ENCODE results near the gene CTBP1. TPM values are rescaled to one million over a fixed set of nuclear protein-coding genes. Genes with fewer than 3 reads are reported as not detected.

CTBP1 gene
- total RNA-seq, 1 donor from 2014 or later: 213 TPM

- DNase-seq (ENCODE audit: low spot score): peak; percentile 9
These were observed 52.3 kb downstream of the CTBP1 start for GRCh38 chr4:1196421-1197183.

DNA sequence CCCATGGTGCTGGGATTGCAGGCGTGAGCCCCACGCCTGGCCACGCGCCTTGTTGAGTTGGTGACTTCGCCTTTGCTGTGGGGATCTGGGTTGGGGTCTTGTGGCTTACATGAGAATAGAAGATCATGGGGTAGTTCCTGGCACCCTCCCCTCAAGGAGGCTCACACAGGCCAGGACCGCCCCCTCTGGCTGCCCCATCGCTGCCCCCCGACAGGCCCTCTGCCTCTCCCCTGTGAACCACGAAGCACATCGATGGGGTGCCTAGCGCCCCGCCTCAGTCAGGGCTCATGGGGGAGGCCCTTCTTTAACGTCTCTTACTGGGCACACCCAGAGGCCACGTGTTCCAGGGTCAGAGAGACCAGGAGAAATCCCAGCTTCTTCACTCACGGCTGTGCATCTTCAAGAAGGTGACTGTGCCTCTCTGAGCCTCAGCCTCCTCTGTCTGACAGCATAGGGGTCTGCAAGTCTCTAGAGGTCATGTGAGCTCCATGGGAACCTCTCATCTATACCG is 53.0 kb downstream of the CTBP1 start:
- no peak for DNase-seq (ENCODE audit: low spot score)

GRCh38 chr4:1195109-1195671 is 53.7 kb downstream of the CTBP1 start:
- no peak for DNase-seq (ENCODE audit: low spot score)

GRCh38 chr4:1194010-1194900 is 54.7 kb downstream of the CTBP1 start:
- DNase-seq (ENCODE audit: low spot score): peak; percentile 49

DNA sequence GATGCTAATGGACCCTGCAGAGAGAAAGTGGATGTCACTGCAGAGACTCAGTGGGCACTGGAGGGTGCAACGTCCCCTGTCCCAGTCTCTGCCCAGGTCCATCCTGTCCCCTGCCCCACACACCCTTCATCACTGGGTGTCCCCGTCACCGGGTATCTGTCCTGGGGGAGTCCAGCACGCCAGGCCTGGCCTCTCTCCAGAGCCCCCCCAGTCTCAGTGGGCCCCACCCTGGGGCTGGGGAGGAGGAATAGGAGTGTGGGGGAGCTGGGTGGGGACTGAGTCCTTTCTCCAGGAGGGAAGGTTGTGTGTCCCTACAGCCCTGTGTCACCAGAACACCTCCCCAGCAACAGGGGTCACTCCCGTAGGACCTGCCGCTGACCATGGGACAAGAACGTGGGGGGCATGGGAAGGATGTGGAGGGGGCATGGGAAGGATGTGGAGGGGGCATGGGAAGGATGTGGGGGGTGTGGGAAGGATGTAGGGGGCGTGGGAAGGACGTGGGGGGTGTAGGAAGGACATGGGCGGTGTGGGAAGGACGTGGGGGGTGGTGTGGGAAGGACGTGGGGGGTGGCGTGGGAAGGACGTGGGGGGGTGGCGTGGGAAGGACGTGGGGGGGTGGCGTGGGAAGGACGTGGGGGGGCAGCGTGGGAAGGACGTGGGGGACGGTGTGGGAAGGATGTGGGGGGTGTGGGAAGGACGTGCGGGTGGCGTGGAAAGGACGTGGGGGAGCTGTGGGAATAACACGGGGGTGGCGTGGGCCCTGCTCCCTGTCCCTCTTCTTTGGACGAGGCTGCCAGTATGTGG is 55.5 kb downstream of the CTBP1 start:
- no peak for DNase-seq (ENCODE audit: low spot score)

DNA sequence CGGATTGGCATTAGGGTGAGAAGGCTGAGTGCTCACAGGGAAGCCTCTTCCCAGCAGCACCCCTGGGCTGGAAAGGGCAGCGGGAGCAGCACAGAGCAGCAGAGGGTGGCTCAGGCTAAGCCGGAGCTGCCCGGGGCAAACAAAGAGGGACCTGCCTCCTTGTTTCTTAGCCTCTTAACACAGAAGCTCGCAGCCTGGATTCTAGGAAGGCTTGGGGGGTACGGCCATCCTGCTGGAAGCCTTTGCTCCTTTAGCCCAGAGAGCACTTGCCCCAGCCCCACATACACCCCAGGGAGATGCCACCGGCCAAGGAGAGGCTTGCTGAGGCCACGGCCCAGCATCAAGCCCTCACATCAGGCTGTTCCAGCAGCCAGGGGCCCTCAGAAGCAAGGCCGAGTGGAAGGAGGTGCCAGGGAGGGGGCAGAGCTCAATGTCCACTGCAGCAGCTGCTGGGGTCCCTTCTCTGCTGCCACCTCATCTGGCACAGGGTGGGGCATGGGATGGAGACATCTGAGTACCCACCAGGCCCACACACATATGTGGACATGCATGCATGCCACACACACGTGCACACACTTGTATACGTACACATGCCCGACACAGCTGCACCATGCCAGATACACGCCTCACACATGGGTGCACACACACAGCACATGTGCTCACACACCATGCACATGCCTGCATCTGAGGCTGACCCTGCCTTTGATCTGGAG is 56.3 kb downstream of the CTBP1 start:
- peak; percentile 11 for DNase-seq (ENCODE audit: low spot score)

DNA sequence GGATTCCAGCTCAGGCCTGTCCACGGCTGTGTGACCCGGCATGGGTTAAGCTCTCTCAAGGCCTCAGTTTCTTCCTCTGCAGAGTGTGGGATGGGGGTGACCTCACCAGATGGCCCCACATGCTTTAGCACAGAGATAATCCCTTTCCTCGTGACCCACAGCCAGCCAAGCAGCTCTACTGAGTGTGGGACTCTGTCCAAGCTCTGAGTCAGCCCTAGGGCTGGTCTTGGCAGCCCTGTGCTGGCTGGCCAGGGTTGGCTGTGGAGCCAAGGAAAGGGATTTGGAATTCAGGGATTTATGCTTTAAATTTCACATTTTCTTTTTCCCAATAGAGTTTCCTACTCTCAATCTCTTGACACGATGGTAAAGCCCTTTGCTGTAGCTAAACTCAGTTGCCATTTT is 56.8 kb downstream of the CTBP1 start:
- peak; percentile 95 for DNase-seq (ENCODE audit: low spot score)

- no peak for DNase-seq (ENCODE audit: low spot score)
These were observed 57.3 kb downstream of the CTBP1 start for GRCh38 chr4:1191621-1192020.

DNA sequence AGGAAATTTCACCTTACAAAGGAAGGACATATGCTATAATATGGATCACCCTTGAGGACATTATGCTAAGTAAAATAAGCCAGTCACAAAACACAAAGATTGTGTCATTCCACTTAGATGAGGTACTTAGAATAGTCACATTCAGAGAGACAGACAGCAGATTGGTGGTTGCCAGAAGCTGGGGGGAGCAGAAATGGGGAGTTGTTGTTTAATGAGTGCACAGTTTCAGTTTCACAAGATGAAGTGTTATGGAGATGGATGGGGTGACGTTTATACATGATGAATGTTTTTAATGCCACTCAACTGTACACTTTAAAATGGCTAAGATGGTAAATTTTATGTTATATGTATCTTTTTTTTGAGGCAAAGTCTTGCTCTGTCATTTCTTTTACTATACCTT is 61.7 kb downstream of the CTBP1 start:
- DNase-seq (ENCODE audit: low spot score): no peak

DNA sequence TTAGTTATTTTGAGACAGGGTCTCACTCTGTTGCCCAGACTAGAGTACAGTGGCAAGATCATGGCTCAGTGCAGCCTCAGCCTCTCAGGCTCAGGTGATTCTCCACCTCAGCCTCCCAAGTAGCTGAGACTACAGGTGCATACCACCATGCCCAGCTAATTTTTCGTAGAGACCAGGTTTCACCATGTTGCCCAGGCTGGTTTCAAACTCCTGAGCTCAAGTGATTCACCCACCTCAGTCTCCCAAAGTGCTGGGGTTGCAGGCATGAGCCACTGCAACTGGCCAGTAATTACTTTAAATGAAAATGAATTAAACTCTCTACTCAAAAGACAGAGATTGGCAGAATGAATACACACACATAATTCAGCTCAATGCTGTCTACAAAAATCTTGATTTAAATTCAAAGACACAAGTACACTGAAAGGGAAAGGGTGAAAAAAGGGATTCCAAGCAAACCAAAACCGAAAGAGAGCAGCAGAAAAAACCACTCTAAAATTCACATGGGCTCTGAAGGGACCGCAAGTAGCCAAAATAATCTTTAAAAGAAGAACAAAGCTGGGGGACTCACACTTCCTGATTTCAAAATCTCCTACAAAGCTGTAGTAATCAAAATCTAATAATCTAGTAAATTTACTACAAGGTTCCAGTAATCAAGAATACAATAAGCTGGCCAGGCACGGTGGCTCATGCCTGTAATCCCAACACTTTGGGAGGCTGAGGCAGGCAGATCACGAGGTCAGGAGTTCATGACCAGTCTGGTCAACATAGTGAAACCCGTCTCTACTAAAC is 64.8 kb downstream of the CTBP1 start:
- no peak for DNase-seq (ENCODE audit: low spot score)

DNA sequence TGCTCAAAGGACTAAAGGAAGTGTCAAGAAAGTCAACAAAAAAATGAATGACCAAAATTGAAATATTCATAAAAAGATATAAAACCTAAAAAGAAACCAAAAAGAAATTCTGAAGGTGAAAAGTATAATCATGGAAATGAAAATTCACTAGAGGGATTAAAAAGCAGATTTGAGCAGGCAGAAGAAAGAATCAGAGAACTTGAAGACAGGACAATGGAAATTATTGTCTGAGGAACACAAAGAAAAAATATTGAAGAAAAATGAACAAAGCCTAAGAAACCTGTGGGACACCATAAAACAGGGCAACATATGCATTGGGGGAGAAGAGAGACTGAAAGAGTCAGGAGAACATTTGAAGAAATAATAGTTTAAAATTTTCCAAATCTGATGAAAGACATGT is 66.6 kb downstream of the CTBP1 start:
- no peak for DNase-seq (ENCODE audit: low spot score)

- no peak for DNase-seq (ENCODE audit: low spot score)
These were observed 68.3 kb downstream of the CTBP1 start for GRCh38 chr4:1180663-1181062.

DNA sequence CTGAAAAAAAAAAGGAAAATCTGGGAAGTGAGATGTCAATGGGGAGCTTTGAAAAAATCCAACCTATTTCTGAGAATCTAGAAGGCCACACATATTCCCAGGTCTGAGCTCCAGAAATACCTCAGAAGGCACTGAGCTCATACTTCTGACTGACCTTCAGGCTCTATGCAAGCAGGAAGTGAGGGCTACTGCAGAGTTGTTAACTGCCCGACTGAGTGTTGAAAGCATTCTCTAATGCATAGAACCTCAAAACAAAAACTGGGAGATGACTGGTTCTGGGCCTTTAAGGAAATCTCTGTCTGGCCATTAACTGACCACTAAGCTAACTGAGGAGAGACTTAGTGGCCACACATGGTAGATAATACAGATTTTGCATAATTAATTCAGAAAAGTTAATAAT is 69.0 kb downstream of the CTBP1 start:
- DNase-seq (ENCODE audit: low spot score): no peak

GRCh38 chr4:1179089-1179441 is 69.9 kb downstream of the CTBP1 start:
- DNase-seq (ENCODE audit: low spot score): no peak

DNA sequence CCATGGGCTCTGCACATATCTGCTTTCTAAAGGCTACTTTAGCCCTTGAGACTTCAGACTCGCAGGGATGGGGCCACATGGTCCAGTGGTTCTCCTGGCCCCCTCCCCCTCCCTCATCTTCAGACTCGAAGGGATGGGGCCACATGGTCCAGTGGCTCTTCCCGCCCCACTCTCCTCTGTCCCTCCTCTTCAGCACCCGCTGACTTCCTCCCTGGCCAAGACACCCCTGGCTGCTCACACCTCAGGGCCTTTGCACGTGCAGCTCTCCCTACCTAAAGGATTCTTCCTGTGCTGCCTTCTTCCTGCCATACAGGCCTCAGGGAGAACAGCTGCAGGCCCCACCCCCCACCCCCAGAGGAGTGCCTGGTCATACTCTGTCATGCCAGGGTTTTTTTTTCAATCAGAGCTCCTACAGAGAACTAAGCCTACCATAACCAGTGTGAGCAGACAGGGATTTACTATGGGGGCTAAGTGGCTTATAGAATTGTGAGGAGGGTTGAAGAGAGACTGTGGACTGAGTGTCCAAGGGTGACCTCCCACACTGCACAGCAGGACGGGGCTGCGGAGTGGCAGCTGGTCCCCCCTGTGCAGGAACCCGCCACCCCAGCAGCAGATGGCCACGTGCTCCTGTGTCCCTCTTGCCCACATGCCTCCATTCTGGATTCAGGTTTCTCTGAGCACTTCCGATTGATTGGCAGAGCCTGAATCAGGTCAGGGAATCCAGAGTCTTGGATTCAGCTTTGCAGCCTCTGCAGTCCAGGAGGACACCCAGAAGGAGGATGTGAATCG is 70.4 kb downstream of the CTBP1 start:
- no peak for DNase-seq (ENCODE audit: low spot score)

DNA sequence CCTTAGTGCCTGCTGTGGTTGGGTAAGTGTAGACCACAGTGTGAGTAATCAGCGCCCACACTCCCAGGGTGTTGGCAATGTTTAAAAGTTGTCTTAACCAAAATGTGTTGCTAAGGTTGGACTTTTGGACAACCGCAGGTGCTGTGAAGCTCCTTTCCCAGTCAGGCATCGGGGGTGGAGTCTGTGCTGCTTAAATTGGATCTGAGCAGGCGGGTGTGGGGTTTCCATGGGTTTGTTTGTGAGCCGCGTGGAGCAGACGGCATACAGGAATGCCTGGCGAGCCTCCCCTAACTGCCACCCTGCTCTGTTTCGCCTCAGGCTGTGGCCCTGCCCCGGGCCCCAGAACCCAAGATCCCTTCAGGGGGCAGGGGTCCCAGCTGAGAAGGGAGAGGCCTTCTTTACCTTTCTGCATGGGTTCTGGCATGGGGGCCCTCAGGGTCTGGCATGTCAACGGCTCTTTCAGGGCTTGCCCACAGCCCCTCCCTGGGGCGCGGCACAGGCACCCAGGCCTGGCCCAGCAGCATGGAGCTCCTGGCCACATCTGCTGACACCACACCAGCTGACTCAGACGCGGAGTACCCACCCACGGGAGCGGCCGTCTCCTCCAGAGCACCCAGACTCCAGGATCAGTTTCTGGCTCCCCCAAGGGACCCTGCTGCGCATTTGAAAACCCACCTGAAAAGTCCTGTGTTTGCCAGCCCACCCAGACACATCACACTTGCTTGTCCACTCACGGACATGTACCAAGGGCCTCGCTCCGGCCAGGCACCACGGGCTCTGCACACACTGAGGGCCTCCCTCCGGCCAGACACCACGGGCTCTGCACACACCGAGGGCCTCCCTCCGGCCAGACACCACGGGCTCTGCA is 71.4 kb downstream of the CTBP1 start:
- no peak for DNase-seq (ENCODE audit: low spot score)

- DNase-seq (ENCODE audit: low spot score): no peak
These were observed 72.3 kb downstream of the CTBP1 start for GRCh38 chr4:1176398-1177273.

All from mucosa of gallbladder (tissue), 1 donor.